HepG2 (cell line): ENCODE results near the gene NAT14. TPM values are rescaled to one million over a fixed set of nuclear protein-coding genes. Genes with fewer than 3 reads are reported as not detected.

Experiments
- ATAC-seq: fragments of 200-7000 bp; cut with Tn5 transposase; 3 replicates; pipeline ENCODE4 v1.9.1; 2020; ENCODE audit warnings: mild to moderate bottlenecking, moderate library complexity
- BruUV-seq: library from RNA; stranded (reverse); fragments of 400-500 nt; replicated peaks from 2 replicates; lab custom pipeline; 2021; lab: Mats Ljungman, UMichigan
- CTCF ChIA-PET: fragments of 300-600 bp; formaldehyde crosslinking; extraction: SDS; loops from one replicate; lab custom pipeline; 2021; ENCODE audit warnings: low total read pairs, inconsistent platforms, low intra/inter-chr PET ratio; lab: Yijun Ruan, JAX
- POLR2A ChIA-PET: fragments of 350-600 bp; sonication (Branson Sonifier 250); formaldehyde crosslinking; loops from one replicate; lab custom pipeline; 2020; ENCODE audit warnings: antibody characterized with exemption, inconsistent platforms; lab: Yijun Ruan, JAX
- DNase-seq: peaks from one replicate; pipeline ENCODE4 v3.0.0-alpha.2; 2015; ENCODE audit warnings: low spot score
- FAIRE-seq: peaks from 3 replicates; lab custom pipeline; 2011; peaks lifted over from hg19 to GRCh38; lab: Jason Lieb, UNC
- H2AFZ ChIP-seq: one replicate; pipeline ENCODE4 v1.6.1; 2011; ENCODE audit warnings: low read length, inconsistent platforms
- H3K27ac ChIP-seq: fragments of 300-600 bp; 3 replicates; pipeline ENCODE4 v1.8.0; 2011; ENCODE audit warnings: mixed run types, mild to moderate bottlenecking, mixed read lengths, low read length, inconsistent platforms; ENCODE audit not compliant: insufficient read depth; ENCODE audit errors: extremely low read length
- H3K27me3 ChIP-seq, 2 experiments: fragments of 200-600 bp in 1 of 2; 2 replicates in 1 of 2; 3 replicates in 1 of 2; pipeline versions ENCODE4 v1.6.0 to v1.8.0; 2011; ENCODE audit warnings: low read length in 2 of 2, mild to moderate bottlenecking in 2 of 2, moderate library complexity in 2 of 2, inconsistent platforms in 1 of 2; ENCODE audit not compliant: insufficient read depth in 2 of 2, control insufficient read depth in 1 of 2
- H3K36me3 ChIP-seq, 2 experiments: fragments of 200-600 bp in 1 of 2; replicated peaks in 1 of 2; 2 replicates in 1 of 2; 3 replicates in 1 of 2; pipeline versions ENCODE4 v1.5.1 to v1.8.0; 2011; ENCODE audit warnings: low read length in 2 of 2, inconsistent platforms in 1 of 2; ENCODE audit not compliant: insufficient read depth in 2 of 2, control insufficient read depth in 1 of 2
- H3K4me1 ChIP-seq: 2 replicates; pipeline ENCODE4 v1.5.1; 2012; ENCODE audit warnings: low read length, inconsistent platforms; ENCODE audit not compliant: insufficient read depth
- H3K4me2 ChIP-seq: 2 replicates; pipeline ENCODE4 v1.6.0; 2011; ENCODE audit warnings: low read depth, low read length, inconsistent platforms
- H3K4me3 ChIP-seq, 3 experiments: fragments of 200-600 bp in 1 of 3; sonication (generic), shearing (Covaris generic) in 1 of 3; replicated peaks in 1 of 3; 2 replicates each; pipeline ENCODE4 v1.5.1; 2011 to 2016; ENCODE audit warnings: low read length in 3 of 3, inconsistent platforms in 2 of 3, low read depth in 2 of 3, mild to moderate bottlenecking in 2 of 3, control low read depth in 1 of 3, mixed read lengths in 1 of 3; ENCODE audit not compliant: insufficient read depth in 1 of 3
- H3K79me2 ChIP-seq: one replicate; pipeline ENCODE4 v1.6.1; 2011; ENCODE audit warnings: low read length, inconsistent platforms; ENCODE audit not compliant: insufficient read depth
- H3K9ac ChIP-seq: 2 replicates; pipeline ENCODE4 v1.6.0; 2011; ENCODE audit warnings: mild to moderate bottlenecking, low read depth, low read length, inconsistent platforms; ENCODE audit not compliant: insufficient read depth
- H3K9me3 ChIP-seq: 2 replicates; pipeline ENCODE4 v1.5.1; 2012; ENCODE audit warnings: mild to moderate bottlenecking, low read length
- H4K20me1 ChIP-seq: 2 replicates; pipeline ENCODE4 v1.6.0; 2011; ENCODE audit warnings: inconsistent platforms, mild to moderate bottlenecking, low read length, moderate library complexity; ENCODE audit not compliant: insufficient read depth
- AHR ChIP-seq: IDR thresholded peaks from 2 replicates; pipeline ENCODE4 v1.6.1; 2018; ENCODE audit warnings: missing genetic modification reagents, missing compliant biosample characterization
- ELK4 ChIP-seq: sonication (generic); formaldehyde crosslinking; IDR thresholded peaks from 2 replicates; pipeline ENCODE4 v1.9.0; 2021; ENCODE audit warnings: missing genetic modification reagents, borderline replicate concordance
- ISX ChIP-seq: sonication (generic); formaldehyde crosslinking; conservative IDR thresholded peaks from 2 replicates; pipeline ENCODE4 v1.5.0; 2020; ENCODE audit warnings: missing genetic modification reagents
- MAX ChIP-seq: IDR thresholded peaks from 2 replicates; pipeline ENCODE4 v1.6.1; 2012; ENCODE audit warnings: inconsistent platforms
- ZBTB21 ChIP-seq: sonication (generic); formaldehyde crosslinking; IDR thresholded peaks from 2 replicates; pipeline ENCODE4 v1.4.0; 2020; ENCODE audit warnings: missing genetic modification reagents
- WGBS: methylation state at CpG from one replicate; pipeline ENCODE4 v1.1.6; 2017; ENCODE audit warnings: low lambda C conversion rate; 5-methylcytosine and 5-hydroxymethylcytosine counted together
- in situ Hi-C: cut with HindIII; loops from 2 replicates; pipeline ENCODE4 v1.10.0; 2017; ENCODE audit warnings: low pct_unique_long_range_greater_than_20kb; ENCODE audit not compliant: extremely low pct_ligation_motif_present
- intact Hi-C: fragments of 100-400 bp; cut with micrococcal nuclease; formaldehyde crosslinking; loops from one replicate; pipeline ENCODE4 v1.10.0; 2022; ENCODE audit not compliant: unreplicated experiment
- polyA plus RNA-seq, 8 experiments: library from polyadenylated mRNA; depleted of rRNA in 3 of 8; stranded (reverse) in 7 of 8; unstranded in 1 of 8; fragments of >200 nt; fragmentation: Illumina TruSeq in 4 of 8; extraction: Trizol in 4 of 8; gene quantifications; 2 replicates each; pipeline versions ENCODE4 v1.2.1 to v1.2.3, GENCODE V29; 2011 to 2016; ENCODE audit warnings: low read depth in 4 of 8, missing spikeins in 1 of 8, mixed read lengths in 1 of 8; ENCODE audit not compliant: insufficient read depth in 1 of 8
- total RNA-seq, 5 experiments: library from RNA; depleted of rRNA; stranded (reverse); fragments of >200 nt; fragmentation: Illumina TruSeq; extraction: Trizol; gene quantifications; 2 replicates each; pipeline ENCODE4 v1.2.3, GENCODE V29; 2016; ENCODE audit warnings: low read depth in 1 of 5

The NAT14 gene
- total and polyA plus RNA-seq, 2 of the 13 experiments (the other 11 are each of a cell fraction or from before 2014, with no cell fraction given): 20.7 to 22.3 TPM

GRCh38 chr19:55525289-55526101 is 40.5 kb downstream of the NAT14 start:
- POLR2A ChIA-PET: interaction anchor here (1.1 to 1.2 kb wide), 3 partner anchors 20 to 99 kb away, joined by 3 to 4 read pairs (median 4); partner anchors contain the start of genes FIZ1, SBK3 and ZNF784
- no TSS peak for BruUV-seq

More at GRCh38 chr19:55525289-55526101, 40.5 kb downstream of the NAT14 start:
- Histone ChIP-seq H3K9ac (no peak overlapping the region), H3K27ac (no peak overlapping the region), H3K4me2 (no peak overlapping the region), H3K79me2 (no peaks in the 10 kb centered on the region), H2AFZ (no peak overlapping the region), H4K20me1 (no peaks in the 10 kb centered on the region), H3K4me1 (peaks cover 33% of the 10 kb centered on the region), H3K36me3 (no peaks in the 10 kb centered on the region), H3K9me3 (no peaks in the 10 kb centered on the region), H3K27me3 (peaks cover 0 to 2% of the 10 kb centered on the region in 2 experiments; a peak in 1 of 5 replicates), H3K4me3 (no peak overlapping the region)
- CTCF ChIA-PET: no interaction called here
- TF ChIP-seq ZBTB21 (CRISPR knock-in tag) (no peak), AHR (CRISPR knock-in tag) (no peak), ISX (CRISPR knock-in tag) (no peak), MAX (no peak), ELK4 (no peak)
- FAIRE-seq: no peak
- intact Hi-C loops (no loop called here), in situ Hi-C loops (no loop called here)
- 43% methylated on average over 18 of the region's 29 CpGs for WGBS
- ATAC-seq: no peak
- DNase-seq: no peak
